Measurements from ENCODE around the gene INPP5A.

Gene INPP5A

DNA sequence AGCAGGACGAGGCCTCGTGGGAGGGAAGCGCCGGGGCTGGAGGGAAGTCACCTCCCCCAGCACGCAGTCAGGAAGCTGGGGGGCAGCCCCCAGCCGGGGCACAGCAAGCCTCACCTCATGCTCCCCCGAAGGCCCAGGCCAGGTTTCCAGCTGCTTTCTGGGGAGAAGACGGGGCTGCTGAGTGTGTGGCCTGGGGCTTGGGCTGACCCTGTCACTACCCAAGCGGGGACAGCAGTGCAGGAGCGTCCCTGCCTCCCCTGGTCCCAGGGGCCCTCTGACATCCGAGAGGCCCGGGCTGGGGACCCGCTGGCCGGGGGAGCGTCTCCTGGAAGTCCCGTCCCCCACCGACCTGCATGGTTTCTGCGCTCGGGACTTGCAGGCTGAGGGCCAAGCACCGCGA, 268.0 kb downstream of the INPP5A start:
- TF ChIP-seq, protein P1, sequence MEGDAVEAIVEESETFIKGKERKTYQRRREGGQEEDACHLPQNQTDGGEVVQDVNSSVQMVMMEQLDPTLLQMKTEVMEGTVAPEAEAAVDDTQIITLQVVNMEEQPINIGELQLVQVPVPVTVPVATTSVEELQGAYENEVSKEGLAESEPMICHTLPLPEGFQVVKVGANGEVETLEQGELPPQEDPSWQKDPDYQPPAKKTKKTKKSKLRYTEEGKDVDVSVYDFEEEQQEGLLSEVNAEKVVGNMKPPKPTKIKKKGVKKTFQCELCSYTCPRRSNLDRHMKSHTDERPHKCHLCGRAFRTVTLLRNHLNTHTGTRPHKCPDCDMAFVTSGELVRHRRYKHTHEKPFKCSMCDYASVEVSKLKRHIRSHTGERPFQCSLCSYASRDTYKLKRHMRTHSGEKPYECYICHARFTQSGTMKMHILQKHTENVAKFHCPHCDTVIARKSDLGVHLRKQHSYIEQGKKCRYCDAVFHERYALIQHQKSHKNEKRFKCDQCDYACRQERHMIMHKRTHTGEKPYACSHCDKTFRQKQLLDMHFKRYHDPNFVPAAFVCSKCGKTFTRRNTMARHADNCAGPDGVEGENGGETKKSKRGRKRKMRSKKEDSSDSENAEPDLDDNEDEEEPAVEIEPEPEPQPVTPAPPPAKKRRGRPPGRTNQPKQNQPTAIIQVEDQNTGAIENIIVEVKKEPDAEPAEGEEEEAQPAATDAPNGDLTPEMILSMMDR (IDR thresholded peaks at IDR 0.05; ENCODE audit: control extremely low read depth, extremely low read depth, low read depth, missing control alignments) = no peak
- CTCF ChIA-PET = no interaction called here
- DNase-seq (ENCODE audit: extremely low spot score) = no peak
- POLR2A ChIA-PET = no interaction called here

DNA sequence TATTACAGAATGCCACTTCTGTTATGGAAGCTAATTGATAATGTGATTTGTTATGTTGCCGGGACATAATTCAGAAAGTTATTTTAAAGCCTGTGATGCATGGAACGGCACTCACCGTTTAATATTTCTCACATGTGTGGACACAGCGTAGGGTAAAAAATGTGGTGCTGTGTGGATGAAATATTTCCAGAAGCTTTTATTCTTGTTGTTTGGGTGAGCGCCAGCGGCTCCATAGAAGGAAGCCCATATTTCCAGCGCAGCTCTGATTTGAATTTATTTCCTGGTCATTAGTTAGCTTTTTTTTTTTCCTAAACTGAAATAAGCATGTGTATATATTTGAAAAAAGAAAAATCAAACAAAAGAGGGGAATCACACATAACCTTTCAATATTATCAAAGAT, 268.5 kb downstream of the INPP5A start:
- CTCF ChIA-PET = no interaction called here
- POLR2A ChIA-PET = no interaction called here
- TF ChIP-seq, protein P1 (IDR thresholded peaks at IDR 0.05; ENCODE audit: control extremely low read depth, extremely low read depth, low read depth, missing control alignments) = no peak
- no peak for DNase-seq (ENCODE audit: extremely low spot score)

DNA sequence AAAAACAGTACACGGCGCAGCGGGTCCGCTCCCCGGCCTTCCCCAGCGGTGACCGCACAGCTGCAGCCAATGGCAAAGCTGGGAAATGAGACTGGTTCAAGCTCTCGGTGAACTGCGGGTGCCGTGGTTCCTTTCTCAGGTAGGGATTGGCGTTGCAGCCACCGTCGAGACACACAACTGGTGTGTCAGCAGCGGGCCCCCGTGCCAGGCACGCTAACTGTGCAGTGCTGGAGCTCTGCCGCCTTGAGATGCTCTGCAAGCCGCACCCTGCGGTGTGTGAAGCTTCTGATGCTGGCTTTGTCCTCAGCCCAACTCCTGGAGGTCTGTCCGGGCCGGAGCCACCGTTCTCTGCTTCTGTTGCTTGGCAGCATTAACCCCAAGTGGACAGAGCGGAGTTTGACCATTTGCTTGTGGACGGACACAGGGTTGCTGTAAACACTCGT, 269.0 kb downstream of the INPP5A start:
- no peak for DNase-seq (ENCODE audit: extremely low spot score)
- TF ChIP-seq, protein P1 (IDR thresholded peaks at IDR 0.05; ENCODE audit: control extremely low read depth, extremely low read depth, low read depth, missing control alignments) = no peak
- CTCF ChIA-PET = no interaction called here
- POLR2A ChIA-PET = no interaction called here

GRCh38 chr10:132807621-132808049, 270.0 kb downstream of the INPP5A start:
- CTCF ChIA-PET = no interaction called here
- POLR2A ChIA-PET = no interaction called here
- TF ChIP-seq, protein P1 (IDR thresholded peaks at IDR 0.05; ENCODE audit: control extremely low read depth, extremely low read depth, low read depth, missing control alignments) = no peak
- no peak for DNase-seq (ENCODE audit: extremely low spot score)

DNA sequence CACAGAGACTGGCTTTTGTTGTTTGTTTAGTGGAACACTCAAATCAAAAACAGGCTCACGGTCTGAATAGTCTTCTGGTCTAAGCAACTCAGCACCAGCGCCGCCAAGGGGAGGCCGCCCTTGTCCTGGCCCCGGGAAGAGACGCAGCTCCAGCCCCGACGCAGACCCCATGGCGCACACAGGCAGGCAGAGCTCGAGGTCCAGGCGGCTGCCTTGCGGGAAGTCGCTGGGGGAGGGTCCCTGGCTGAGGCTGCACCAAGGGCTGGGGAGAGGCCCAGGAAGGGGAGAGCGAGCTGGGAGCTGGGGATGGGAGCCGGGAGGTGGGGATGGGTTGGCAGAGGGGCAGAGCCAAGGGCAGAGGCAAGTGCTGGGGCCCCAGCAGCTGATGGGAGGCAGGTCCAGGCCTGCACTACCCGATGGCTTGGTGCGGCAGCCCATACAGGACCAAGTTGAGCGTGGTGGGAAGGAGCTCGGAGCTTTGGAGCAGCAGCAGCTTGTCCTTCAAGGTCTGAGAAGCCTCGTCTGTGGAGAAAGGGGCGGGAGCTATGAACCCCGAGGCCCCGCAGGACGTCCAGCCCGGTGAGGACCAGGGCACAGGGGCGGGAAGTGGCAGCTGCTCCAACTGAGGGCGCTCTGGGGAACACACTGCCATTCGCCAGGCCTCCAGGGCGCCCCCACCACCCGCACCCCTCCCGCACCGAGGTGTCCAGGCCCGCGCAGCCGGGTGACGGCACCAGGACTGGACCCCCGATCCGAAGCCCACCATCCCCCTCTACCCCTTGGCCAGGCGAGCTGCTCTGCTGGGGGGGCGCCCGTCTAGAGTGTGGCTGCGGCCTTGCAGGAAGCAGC, 271.0 kb downstream of the INPP5A start:
- TF ChIP-seq, protein P1 (IDR thresholded peaks at IDR 0.05; ENCODE audit: control extremely low read depth, extremely low read depth, low read depth, missing control alignments) = no peak
- DNase-seq (ENCODE audit: extremely low spot score) = no peak
- CTCF ChIA-PET = interaction anchor here (1.0 kb wide), 1 partner anchor 17 kb away, joined by 3 read pairs; no protein-coding TSS in a partner anchor
- POLR2A ChIA-PET = no interaction called here

- POLR2A ChIA-PET = no interaction called here
- TF ChIP-seq, protein P1 (IDR thresholded peaks at IDR 0.05; ENCODE audit: control extremely low read depth, extremely low read depth, low read depth, missing control alignments) = no peak
- no peak for DNase-seq (ENCODE audit: extremely low spot score)
- CTCF ChIA-PET = interaction anchor here (1.0 kb wide), 1 partner anchor 18 kb away, joined by 3 read pairs; no protein-coding TSS in a partner anchor
These were observed 271.9 kb downstream of the INPP5A start for GRCh38 chr10:132809232-132810140.

Measured in GM10248 (cell line).